Measurements from ENCODE around the gene IL31.

The IL31 gene

DNA sequence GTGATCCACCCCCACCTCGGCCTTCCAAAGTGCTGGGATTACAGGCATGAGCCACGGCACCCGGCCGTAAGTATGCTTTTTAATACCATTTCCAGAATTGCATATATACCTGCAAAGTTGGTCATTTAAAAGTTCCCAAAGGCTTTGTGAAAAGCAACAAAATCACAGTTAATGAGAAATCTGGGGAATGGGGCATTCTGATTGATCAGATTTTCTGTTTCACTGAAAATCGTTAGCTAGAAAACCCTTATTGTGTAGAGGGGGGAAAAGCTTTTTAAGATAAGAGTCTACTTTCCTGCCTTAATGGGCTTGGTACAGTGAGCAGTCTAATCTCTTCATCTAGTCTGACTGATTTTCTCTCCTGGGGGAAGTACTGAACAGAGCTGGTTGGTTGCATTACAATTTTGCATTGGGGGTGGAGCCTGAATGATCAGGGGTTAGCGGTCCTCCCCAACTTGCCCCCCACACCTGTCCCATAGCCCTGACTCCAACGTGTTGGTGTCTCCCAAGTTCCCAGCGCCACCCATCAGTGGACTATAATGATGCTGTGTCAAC, 23.8 kb downstream of the IL31 start:
- DNase-seq = no peak

DNA sequence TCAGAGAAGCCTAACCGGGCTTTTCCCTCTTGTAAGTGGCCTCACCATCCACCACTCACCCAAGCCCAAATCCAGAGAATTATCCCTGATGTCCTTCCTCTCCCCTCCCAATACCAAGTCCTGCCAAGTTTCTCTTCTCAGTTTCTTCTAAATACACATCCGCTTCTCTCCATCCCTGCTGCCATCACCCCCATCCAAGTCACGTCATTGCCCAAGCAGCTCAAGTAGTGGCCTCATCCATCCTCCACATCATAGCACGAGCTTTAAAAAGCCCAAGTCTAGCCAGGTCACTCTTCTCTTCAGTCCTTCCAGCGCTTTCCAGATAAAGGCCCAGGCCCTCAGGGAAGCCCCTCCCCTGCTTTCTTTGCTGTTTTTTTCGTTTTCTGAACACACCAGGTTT, 25.4 kb downstream of the IL31 start:
- no peak for DNase-seq

DNA sequence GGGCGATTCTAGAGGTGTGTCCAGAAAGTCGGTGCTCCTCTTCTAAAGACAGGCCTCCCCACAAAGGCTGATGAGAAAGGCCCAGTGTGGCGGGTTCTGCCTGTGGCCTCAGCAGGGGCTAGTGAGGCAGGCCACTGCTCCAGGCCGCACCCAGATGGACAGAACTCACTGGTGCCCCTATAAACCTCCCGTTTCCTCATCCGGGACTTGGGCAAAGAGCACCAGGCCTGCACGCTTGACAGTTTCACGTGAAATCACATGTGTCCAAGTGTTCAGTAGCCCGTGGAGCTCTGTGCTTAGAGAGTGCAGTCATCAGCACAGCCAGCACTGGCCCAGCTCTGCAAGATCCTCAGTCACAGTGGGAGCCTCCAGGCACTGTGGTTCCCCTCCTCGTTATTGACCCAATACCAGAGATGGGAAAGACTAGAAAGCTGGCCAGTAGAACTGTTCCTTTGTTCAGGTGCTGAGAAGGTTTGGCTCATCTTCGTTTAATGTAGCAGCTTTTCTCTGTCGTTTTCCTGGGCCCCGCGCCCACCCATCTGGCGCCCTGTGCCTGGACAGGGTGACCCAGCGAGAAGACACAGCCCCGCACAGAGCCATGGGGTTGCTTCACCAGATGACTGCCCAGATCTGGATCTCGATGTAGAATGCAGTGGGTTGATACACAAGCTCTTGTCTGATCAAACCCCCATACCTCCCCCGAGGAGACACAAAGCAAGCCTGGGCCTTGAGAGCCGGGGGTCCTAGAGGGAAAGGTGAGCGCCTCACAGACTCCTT, 26.3 kb downstream of the IL31 start:
- DNase-seq = no peak

DNA sequence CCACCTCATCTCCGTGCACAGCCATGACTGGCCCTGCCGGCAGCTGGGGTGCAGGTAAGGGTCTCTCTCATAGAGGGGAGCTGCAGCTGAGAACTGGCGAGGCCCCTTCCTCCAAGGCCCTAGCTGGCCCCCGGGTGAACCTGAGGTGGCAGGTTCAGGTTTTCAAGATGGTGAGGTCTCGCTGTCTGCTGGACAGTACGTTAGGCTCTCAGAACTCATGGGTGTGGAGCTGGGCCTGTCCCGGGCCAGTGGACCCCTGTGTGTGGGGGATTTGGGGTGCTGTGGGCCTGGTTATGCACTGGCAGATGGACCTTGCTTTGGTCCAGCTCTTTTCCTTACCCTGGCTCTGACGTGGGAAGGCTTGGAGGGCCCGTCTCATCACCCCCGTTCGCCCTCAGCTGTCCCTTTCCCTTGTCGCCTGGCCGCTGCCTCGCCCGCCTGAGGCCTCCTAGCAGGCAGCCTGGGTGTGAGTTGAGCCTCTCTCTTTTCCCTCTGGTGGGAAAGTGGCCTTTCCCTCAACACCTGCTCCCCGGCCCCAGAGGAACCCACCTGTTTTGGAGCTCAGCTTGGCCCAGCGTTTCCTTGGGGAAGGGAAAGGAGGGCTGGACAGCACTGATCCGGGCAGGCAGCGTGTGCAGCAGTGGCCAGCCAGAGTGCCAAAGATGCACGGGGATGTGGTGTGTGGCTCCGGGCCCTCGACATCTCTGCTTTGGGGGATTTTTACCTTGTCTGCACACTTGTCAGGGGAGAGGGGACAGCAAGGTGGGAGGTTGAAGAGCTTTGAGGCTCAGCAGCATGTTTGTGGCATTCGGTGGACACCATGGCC, 28.3 kb downstream of the IL31 start:
- no peak for DNase-seq

DNA sequence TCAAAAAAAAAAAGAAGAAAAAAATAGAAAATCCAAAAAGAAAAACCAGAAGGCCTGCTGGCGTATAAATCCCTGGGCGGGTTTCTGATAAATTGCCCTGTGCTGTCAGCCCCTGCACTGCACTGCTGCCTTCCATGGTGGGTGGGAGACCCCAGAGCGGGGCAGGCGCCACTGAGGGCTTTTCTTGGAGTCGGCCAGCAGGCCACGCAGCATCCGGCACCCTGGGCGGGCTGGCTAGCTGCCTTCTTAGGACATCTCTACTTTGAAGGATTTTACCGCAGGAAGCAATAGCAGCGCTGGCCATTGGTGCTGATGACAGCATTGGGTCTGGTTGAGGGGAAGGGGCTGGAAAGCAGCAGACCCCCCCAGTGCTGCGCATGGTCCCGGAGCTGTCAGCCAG, 29.1 kb downstream of the IL31 start:
- DNase-seq = no peak

DNA sequence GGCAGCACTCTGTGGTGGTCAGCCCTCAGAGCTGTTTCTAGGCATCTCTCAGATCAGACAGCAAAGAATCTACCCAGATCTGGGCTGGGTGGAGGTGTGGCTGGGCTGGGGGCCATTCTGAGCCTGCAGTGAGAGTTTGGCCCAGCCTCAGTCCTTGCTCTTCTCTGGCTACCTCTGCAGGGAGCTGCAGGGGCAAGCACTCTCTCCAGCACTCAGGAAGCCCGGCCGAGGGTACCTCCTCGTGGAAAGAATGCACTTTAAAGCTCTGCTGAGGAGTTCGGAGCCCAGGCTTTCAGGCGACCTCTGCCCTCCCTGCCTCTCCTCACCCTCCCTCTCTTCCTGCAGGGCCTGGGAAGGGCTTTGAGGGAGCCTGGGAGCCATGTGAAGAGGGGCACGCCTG, 31.2 kb downstream of the IL31 start:
- DNase-seq = no peak

DNA sequence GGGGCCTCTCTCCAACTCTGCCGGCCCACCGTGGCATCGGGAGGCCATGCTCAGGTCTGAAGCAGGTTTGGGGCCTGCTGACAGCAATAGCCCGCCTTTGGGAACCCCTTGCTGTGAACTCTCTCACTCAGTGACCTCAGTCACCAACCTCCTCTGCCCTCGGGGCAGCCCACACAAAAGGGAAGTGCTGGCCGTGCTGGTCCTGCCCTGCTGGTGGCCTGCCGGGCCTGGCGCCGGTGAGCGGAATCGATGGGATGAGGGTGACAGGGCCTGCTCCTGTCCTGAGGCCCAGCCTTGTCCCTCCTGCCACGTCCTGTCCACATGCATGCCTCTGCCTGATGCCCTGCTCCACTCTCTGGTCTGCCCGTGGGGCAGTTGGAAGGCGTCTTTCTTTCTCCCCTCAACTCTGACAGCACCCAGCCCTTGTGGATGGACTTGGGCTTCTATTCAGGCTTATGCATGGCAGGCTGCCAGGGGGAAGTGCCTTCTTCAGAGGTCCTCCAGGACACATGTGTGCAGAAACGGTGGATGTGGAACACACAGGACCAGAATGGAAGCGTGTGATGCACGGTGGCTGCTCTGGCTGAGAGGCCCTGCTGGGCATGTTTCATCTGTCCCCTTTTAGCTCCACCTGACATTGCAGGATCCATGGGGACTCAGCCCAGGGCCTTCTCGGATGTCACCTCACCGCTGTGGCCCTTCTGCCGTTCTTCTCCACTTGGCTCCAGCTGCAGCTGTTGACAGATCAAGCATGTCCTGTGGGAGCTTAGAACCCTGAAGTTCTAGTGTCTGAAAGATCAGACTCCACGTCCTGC, 31.9 kb downstream of the IL31 start:
- no peak for DNase-seq

DNA sequence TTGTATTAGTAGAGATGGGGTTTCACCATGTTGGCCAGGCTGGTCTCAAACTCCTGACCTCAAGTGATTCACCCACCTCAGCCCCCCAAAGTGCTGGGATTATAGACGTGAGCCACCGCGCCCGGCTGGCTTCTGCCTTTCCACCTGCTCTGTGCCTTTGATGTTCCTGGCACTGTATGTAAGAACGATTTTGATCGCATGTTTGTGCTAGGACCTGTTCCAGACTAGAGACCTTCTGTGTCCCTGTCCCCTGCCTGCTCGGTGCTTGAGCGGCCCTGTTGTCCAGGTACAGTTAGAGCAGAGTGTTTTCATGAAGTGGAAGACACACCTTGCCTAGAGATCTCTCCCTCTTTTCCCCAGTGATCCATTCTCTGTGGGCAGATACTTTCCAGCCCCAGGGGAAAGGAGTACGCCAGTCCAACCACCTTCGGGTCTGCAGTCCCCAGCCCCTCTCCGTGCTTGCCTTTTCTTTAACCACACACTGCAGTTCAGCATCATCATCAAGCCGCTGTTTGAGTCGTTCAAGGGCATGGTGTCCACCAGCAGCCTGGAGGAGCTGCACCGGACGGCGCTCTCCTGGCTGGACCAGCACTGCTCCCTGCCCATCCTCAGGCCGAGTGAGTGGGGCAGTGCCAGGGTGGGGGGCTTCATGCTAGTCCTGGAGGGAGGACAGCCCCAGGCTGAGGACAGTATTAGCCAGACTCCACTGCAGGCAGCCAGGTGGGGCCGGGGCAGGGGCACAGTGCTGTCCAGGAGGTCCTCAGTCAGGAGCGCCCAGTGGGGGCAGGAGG, 33.4 kb downstream of the IL31 start:
- no peak for DNase-seq

DNA sequence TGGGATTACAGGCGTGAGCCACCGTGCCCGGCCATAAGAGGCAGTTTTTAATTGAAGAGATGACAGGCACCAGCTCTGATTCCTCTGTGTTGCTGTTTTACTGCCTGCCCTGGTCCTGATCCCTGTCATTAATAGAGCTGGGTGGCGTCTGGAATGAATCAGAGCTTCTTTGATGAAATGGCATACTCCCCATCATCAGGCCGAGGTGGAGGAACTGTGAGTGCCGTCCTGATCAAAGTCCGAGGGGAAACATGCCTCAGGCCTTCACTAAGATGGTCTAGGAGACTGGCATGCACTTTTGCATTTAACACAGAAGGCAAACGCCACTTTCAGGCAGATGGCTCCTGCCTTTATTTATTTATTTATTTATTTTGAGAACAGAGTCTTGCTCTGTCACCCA, 34.1 kb downstream of the IL31 start:
- no peak for DNase-seq

DNA sequence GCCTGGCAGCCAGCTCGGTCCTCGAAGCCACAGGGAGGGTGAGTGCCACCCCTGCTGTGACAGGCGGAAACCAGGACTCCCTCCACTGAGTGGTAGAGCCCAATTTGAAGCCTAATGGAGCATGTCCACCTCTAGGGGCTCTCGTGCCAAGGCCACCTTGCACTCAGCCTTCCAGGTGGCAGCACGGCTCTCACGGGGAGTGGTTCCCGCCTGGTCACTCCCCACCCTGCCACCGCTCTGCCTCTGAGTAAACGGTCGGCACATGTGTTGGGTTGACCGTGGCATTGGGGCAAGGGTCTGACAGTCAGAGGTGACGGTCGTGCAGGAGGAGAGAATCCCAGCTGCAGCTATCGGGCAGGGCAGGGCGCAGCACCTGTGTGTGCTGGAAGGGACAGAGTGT, 34.8 kb downstream of the IL31 start:
- no peak for DNase-seq

DNA sequence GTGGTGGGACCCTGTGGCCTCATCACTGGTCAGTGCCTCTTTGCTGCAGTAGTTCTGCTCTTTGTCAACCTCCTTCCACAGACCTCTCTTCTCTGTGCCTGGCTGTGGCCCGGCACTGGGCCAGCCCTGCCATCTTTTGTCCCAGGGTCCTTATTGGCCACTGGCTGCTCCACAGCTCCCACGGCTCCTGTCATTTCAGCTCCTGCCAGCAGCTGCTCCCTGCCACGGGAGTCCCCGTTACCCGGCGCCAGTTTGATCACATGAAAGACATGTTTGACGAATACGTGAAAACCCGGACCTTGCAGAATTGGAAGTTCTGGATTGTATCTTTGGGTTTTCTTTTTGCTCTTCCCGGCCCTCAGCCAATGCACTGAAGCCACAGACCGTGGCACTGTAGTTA, 35.4 kb downstream of the IL31 start:
- DNase-seq = no peak

DNA sequence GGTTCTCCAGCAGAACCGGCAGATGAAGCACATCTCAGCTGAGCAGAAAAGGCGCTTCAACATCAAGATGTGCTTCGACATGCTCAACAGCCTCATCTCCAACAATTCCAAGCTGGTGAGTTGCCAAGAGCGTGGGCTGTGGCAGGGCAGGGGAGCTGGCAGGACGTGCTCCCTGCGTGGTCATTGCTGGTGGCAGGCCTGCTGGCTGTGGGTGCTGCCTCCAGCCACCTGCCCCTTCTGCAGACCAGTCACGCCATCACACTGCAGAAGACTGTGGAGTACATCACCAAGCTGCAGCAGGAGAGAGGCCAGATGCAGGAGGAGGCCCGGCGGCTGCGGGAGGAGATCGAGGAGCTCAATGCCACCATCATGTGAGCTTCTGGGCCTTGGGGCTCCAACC, 35.8 kb downstream of the IL31 start:
- DNase-seq = no peak

DNA sequence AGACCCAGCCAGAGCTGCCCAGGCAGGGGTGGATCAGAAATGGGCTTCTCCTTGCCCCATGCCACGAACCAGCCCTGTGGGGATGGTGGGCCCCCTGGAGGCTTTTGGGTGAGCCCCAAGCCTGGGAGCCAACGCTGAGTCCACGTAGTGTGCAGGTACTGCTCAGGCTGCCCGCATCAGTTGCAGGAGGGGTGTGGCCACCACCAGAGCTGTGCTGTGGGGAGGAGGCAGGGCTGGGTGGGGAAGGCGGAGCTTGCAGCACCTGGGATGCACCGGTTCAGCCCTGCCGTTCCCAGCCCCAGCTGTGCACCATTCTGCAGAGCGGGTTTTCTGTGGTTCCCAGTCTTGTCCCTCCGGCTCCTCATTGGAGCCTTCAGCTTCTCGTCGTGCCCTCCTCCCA, 36.3 kb downstream of the IL31 start:
- DNase-seq = no peak

DNA sequence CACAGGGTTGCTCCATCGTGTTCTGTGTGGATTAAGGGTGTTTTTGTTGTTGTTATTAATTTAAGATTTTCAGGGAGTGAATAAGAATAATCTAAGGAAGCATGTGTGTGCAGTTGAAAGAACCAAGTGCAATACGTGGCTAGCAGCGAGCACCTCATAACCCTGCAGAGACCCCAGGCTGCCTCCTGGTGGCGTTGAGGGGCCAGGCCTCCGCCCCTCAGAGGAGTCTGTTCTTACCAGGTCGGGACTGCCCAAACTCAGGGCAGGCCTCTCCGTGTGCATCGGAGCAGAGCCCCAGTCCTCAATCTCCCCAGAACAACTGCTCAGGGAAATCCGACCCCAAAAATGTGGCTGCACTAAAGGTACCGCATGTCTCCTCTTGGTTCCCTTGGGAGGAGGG, 36.8 kb downstream of the IL31 start:
- DNase-seq = no peak

DNA sequence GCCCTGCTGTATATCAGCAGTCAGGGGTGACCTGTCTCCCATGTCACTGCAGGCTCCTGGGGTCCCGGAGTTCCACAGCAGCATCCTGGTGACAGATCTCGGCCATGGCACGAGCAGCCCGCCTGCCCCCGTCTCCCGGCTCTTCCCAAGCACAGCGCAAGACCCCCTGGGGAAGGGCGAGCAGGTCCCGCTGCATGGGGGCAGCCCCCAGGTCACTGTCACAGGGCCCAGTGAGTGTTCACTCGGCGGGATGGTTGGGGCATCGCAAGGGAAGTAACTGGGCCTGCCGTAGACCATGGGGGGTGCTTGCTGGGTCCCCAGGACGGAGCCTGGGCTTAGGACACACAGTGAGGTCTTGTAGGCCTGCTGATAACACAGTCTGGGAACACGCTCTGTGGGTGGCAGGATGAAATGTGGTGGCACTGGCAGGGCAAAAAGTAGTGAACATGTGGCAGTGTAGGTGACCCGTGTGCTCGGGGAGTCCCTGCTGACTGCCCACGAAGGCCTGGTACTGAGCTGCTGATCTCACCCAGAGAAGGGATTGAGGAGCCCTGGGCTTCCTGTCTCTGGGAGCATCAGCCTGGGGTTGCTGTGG, 38.5 kb downstream of the IL31 start:
- no peak for DNase-seq

DNA sequence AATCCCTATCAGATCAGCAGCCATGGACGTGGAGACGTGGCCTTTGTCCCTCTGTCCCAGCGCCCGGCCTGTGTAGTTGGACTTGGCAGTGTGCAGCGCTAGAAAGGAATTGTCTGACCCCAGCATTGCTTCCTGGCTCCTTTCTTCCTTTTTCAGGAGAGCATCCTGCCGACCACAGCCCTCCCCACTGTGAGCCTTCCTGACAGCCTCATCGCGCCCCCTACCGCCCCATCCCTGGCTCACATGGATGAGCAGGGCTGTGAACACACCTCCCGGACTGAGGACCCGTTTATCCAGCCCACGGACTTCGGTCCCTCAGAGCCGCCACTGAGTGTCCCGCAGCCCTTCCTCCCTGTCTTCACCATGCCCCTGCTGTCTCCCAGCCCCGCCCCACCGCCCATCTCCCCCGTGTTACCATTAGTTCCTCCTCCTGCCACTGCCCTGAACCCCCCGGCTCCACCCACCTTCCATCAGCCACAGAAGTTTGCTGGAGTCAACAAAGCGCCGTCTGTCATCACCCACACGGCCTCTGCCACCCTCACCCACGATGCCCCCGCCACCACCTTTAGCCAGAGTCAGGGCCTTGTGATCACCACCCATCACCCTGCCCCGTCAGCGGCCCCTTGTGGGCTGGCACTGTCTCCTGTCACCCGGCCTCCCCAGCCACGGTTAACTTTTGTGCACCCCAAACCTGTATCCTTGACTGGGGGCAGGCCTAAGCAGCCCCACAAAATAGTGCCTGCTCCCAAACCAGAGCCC, 40.6 kb downstream of the IL31 start:
- DNase-seq = no peak

DNA sequence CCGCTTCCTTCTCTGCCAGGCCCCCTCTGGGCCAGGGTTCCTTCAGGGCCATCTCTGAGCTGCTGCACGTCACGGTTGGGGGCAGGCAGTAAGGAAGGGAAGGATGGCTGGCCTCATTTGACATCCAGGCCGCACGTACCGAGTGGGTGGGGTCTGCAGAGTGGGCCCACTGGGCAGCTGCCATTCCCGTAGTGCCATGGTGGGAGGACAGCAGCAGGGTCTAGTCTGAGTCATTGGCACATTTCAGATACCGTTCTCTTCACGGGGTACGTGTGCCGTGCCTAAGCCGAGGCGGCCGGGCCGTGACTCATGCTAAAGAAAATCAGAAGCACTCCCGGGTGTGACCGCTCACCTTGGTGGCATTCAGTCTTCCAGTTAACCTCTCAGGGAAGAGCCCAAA, 43.9 kb downstream of the IL31 start:
- DNase-seq = no peak

DNA sequence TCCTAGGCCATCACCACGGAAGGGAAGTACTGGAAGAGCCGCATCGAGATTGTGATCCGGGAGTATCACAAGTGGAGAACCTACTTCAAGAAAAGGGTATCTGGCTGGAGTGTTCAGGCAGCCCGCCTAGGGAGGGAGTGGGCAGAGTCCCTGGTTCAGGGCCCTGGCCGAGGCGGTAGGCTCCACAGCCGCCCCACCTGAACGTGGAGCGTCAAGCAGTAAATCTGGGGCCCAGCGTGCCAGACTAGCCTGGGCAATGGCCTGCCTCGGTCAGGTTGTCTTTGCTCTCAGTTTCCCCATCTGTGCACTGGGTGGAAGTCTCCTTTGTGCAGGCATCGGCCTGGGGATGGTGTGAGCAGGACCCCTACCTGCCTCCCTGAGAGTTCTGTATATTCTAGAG, 44.9 kb downstream of the IL31 start:
- no peak for DNase-seq

DNA sequence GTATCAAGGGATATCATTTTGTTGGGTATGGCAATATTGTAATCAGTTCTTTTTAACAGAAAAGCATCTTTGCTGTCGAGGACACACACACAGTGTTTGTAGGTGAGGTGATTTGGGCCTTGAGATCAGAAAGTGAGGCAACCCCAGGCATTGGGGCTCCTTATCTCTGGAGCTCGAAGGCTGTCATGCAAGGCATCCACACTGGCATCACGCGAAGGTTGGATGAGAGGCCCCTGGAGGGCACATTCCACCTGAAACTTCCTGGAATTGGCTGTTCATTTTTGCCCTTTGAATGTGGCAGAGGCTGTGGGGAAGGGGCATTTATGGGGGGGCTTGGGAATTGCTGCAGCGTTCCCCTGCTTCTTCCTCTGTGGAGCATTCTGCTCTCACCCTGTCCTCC, 45.5 kb downstream of the IL31 start:
- no peak for DNase-seq

DNA sequence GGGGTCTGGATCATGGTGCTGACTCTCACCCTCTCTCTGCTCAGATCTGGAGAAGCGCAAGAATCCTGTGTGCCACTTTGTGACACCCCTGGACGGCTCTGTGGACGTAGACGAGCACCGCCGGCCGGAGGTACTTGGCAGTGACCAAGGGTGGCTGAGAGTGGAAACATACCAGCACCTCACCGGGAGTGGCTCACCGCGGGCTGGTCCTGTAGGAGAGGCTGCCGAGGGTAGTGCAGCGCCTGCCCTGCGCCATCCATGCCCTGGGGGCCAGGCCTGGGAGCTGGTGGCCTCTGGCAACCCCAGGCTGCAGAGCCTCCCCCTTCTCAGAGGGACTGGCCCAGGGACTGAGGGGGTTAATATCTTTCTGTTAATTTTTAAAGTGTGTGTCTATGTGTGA, 46.2 kb downstream of the IL31 start:
- no peak for DNase-seq
